H1 (cell line): ENCODE measurements around the gene PFKP. TPM values are rescaled to one million over a fixed set of nuclear protein-coding genes. Genes with fewer than 3 reads are reported as not detected.

Experiments used
- CTCF ChIA-PET: fragments of 300-600 bp; sonication (Branson Sonifier 250); formaldehyde crosslinking; loops from one replicate; lab custom pipeline; 2021; ENCODE audit not compliant: partially characterized antibody; lab: Charles Lee
- POLR2A ChIA-PET: fragments of 300-600 bp; sonication (Branson Sonifier 250); formaldehyde crosslinking; loops from one replicate; lab custom pipeline; 2021; ENCODE audit warnings: inconsistent platforms; ENCODE audit not compliant: partially characterized antibody; lab: Charles Lee
- DNase-seq, 2 experiments: peaks; one replicate each; pipeline versions ENCODE4 v3.0.0 to v3.0.0-alpha.2; 2010 to 2022; ENCODE audit warnings: low spot score in 2 of 2, low read depth in 1 of 2, mixed read lengths in 1 of 2
- FAIRE-seq: peaks from 2 replicates; lab custom pipeline; 2011; peaks lifted over from hg19 to GRCh38; lab: Jason Lieb, UNC
- H2AFZ ChIP-seq: 2 replicates; pipeline ENCODE4 v1.8.1; 2012; ENCODE audit warnings: low read length, inconsistent platforms
- H2AK5ac ChIP-seq: 2 replicates; pipeline ENCODE4 v1.6.1; 2013; ENCODE audit warnings: low read depth, low read length
- H2BK120ac ChIP-seq: replicated peaks from 2 replicates; pipeline ENCODE3; 2013; ENCODE audit warnings: low read depth, low read length, inconsistent platforms
- H2BK12ac ChIP-seq: 2 replicates; pipeline ENCODE4 v1.6.1; 2013; ENCODE audit warnings: low read depth, low read length
- H2BK15ac ChIP-seq: 2 replicates; pipeline ENCODE4 v1.6.1; 2013; ENCODE audit warnings: low read length
- H2BK20ac ChIP-seq: 2 replicates; pipeline ENCODE4 v1.6.1; 2013; ENCODE audit warnings: low read length
- H2BK5ac ChIP-seq: 2 replicates; pipeline ENCODE4 v1.6.1; 2013; ENCODE audit warnings: low read depth, low read length
- H3K14ac ChIP-seq: 2 replicates; pipeline ENCODE4 v1.6.1; 2013; ENCODE audit warnings: inconsistent platforms; ENCODE audit not compliant: insufficient read length
- H3K18ac ChIP-seq: 2 replicates; pipeline ENCODE4 v1.6.1; 2013; ENCODE audit warnings: low read length; ENCODE audit errors: extremely low read depth
- H3K23ac ChIP-seq: 2 replicates; pipeline ENCODE4 v1.6.1; 2013; ENCODE audit warnings: inconsistent platforms; ENCODE audit not compliant: insufficient read length
- H3K23me2 ChIP-seq: 2 replicates; pipeline ENCODE4 v1.6.1; 2013; ENCODE audit warnings: low read depth, low read length
- H3K27ac ChIP-seq: 2 replicates; pipeline ENCODE4 v1.6.1; 2011; ENCODE audit warnings: low read depth, low read length, inconsistent platforms
- H3K27me3 ChIP-seq, 4 experiments: replicated peaks in 1 of 4; 1 replicate in 1 of 4; 2 replicates in 3 of 4; pipeline versions ENCODE4 v1.6.1 to v1.8.1; 2011 to 2013; ENCODE audit warnings: low read length in 3 of 4, mild to moderate bottlenecking in 3 of 4, inconsistent platforms in 2 of 4, mixed read lengths in 2 of 4, moderate library complexity in 1 of 4; ENCODE audit not compliant: control insufficient read depth in 3 of 4, insufficient read depth in 3 of 4; ENCODE audit errors: extremely low read depth in 1 of 4
- H3K36me3 ChIP-seq, 4 experiments: 2 replicates each; pipeline versions ENCODE4 v1.6.1 to v1.8.1; 2011 to 2013; ENCODE audit warnings: mild to moderate bottlenecking in 4 of 4, low read length in 3 of 4, moderate library complexity in 2 of 4, control low read depth in 1 of 4, inconsistent platforms in 1 of 4; ENCODE audit not compliant: insufficient read depth in 4 of 4, control insufficient read depth in 2 of 4
- H3K4ac ChIP-seq: replicated peaks from 2 replicates; pipeline ENCODE3; 2013; ENCODE audit warnings: low read length, low read depth, mixed read lengths, inconsistent platforms; ENCODE audit not compliant: insufficient read length
- H3K4me1 ChIP-seq, 4 experiments: replicated peaks in 1 of 4; 1 replicate in 1 of 4; 2 replicates in 3 of 4; pipeline versions ENCODE4 v1.6.1 to v1.8.1; 2011 to 2013; ENCODE audit warnings: low read length in 3 of 4, inconsistent platforms in 2 of 4, mixed read lengths in 1 of 4; ENCODE audit not compliant: insufficient read depth in 4 of 4, control insufficient read depth in 3 of 4
- H3K4me2 ChIP-seq, 2 experiments: 2 replicates each; pipeline versions ENCODE4 v1.6.1 to v1.8.1; 2011 to 2013; ENCODE audit warnings: low read depth in 2 of 2, low read length in 2 of 2, control low read depth in 1 of 2, inconsistent platforms in 1 of 2, mild to moderate bottlenecking in 1 of 2; ENCODE audit not compliant: insufficient read depth in 1 of 2
- H3K4me3 ChIP-seq, 4 experiments: fragments of 200-600, 300-600 bp in 1 of 4; sonication (generic), shearing (Covaris generic), sonication (Bioruptor Twin) in 1 of 4; 2 replicates each; pipeline versions ENCODE4 v1.5.1 to v1.8.1; 2011 to 2016; ENCODE audit warnings: low read length in 4 of 4, low read depth in 3 of 4, control low read depth in 2 of 4, inconsistent platforms in 2 of 4, mild to moderate bottlenecking in 2 of 4, mixed read lengths in 1 of 4, moderate library complexity in 1 of 4; ENCODE audit not compliant: insufficient read depth in 2 of 4; ENCODE audit errors: extremely low read depth in 1 of 4
- H3K56ac ChIP-seq: replicated peaks from 2 replicates; pipeline ENCODE3; 2013; ENCODE audit warnings: low read depth, mild to moderate bottlenecking, mixed read lengths, low read length, inconsistent platforms; ENCODE audit not compliant: insufficient read length
- H3K79me1 ChIP-seq: 2 replicates; pipeline ENCODE4 v1.6.1; 2013; ENCODE audit warnings: low read depth, low read length, control low read depth
- H3K79me2 ChIP-seq, 2 experiments: 2 replicates each; pipeline versions ENCODE4 v1.6.1 to v1.8.1; 2012 to 2013; ENCODE audit warnings: low read length in 2 of 2, mild to moderate bottlenecking in 2 of 2, inconsistent platforms in 1 of 2; ENCODE audit not compliant: insufficient read depth in 2 of 2, control insufficient read depth in 1 of 2
- H3K9ac ChIP-seq, 4 experiments: replicated peaks in 1 of 4; 1 replicate in 1 of 4; 2 replicates in 3 of 4; pipeline versions ENCODE4 v1.6.1 to v1.8.1; 2011 to 2013; ENCODE audit warnings: low read depth in 3 of 4, low read length in 3 of 4, control low read depth in 2 of 4, mild to moderate bottlenecking in 2 of 4, moderate library complexity in 2 of 4, inconsistent platforms in 1 of 4; ENCODE audit errors: extremely low read depth in 1 of 4
- H3K9me3 ChIP-seq, 2 experiments: 2 replicates each; pipeline versions ENCODE4 v1.6.1 to v1.8.1; 2012 to 2013; ENCODE audit warnings: mild to moderate bottlenecking in 2 of 2, moderate library complexity in 2 of 2, control low read depth in 1 of 2, inconsistent platforms in 1 of 2, low read depth in 1 of 2, low read length in 1 of 2, mixed read lengths in 1 of 2; ENCODE audit not compliant: insufficient read depth in 2 of 2
- H4K20me1 ChIP-seq, 2 experiments: replicated peaks in 1 of 2; 2 replicates each; pipeline versions ENCODE3 to v1.8.1; 2011 to 2013; ENCODE audit warnings: inconsistent platforms in 2 of 2, low read length in 2 of 2, mild to moderate bottlenecking in 1 of 2; ENCODE audit not compliant: insufficient read depth in 2 of 2, control insufficient read depth in 1 of 2
- H4K5ac ChIP-seq: 2 replicates; pipeline ENCODE4 v1.6.1; 2013; ENCODE audit warnings: low read length, low read depth, mixed read lengths, inconsistent platforms; ENCODE audit not compliant: insufficient read length
- H4K8ac ChIP-seq: 2 replicates; pipeline ENCODE4 v1.8.0; 2013; ENCODE audit warnings: mild to moderate bottlenecking, moderate library complexity, low read length, inconsistent platforms; ENCODE audit not compliant: insufficient read depth; ENCODE audit errors: extremely low read depth
- H4K91ac ChIP-seq: replicated peaks from 2 replicates; pipeline ENCODE3; 2013; ENCODE audit warnings: low read length, mixed read lengths, inconsistent platforms; ENCODE audit not compliant: insufficient read length
- CTCF ChIP-seq, 3 experiments: IDR thresholded peaks; 1 replicate in 2 of 3; 2 replicates in 1 of 3; pipeline versions ENCODE4 v1.5.1 to v1.6.1; 2011; ENCODE audit warnings: low read length in 3 of 3, mild to moderate bottlenecking in 3 of 3, inconsistent platforms in 2 of 3, low read depth in 1 of 3, moderate library complexity in 1 of 3; ENCODE audit not compliant: insufficient read depth in 1 of 3; ENCODE audit errors: control extremely low read depth in 1 of 3
- KDM5A ChIP-seq: fragments of 200-600 bp; IDR thresholded peaks from 2 replicates; pipeline ENCODE4 v1.7.1; 2012; ENCODE audit warnings: mild to moderate bottlenecking, low read length, inconsistent platforms, mixed read lengths
- RXRA ChIP-seq: IDR thresholded peaks from 2 replicates; pipeline ENCODE4 v1.6.1; 2011; ENCODE audit warnings: low read depth, mild to moderate bottlenecking, low read length, moderate library complexity; ENCODE audit not compliant: insufficient read depth
- SIRT6 ChIP-seq: IDR thresholded peaks from one replicate; pipeline ENCODE4 v1.7.1; 2012; ENCODE audit warnings: low read length, inconsistent platforms
- USF2 ChIP-seq: IDR thresholded peaks from 2 replicates; pipeline ENCODE4 v1.6.1; 2011; ENCODE audit warnings: low read length, improper control_type of control experiment
- WGBS, 2 experiments: shearing (Covaris generic) in 1 of 2; methylation state at CpG; one replicate each; pipeline versions ENCODE4 v1.1.6 to v1.1.7; 2013 to 2015; ENCODE audit warnings: low lambda C conversion rate in 2 of 2, mixed read lengths in 2 of 2, inconsistent platforms in 1 of 2, low coverage in 1 of 2, missing lambda C conversion rate in 1 of 2; ENCODE audit not compliant: insufficient replicate concordance in 2 of 2, insufficient coverage in 1 of 2, insufficient read length in 1 of 2; ENCODE audit errors: extremely low coverage in 1 of 2, missing lambda C conversion rate in 1 of 2; 5-methylcytosine and 5-hydroxymethylcytosine counted together
- polyA plus RNA-seq, 7 experiments: library from polyadenylated mRNA; depleted of rRNA in 3 of 7; stranded (reverse) in 5 of 7; unstranded in 2 of 7; fragments of >200 nt in 5 of 7; fragments of 200-250 nt in 2 of 7; gene quantifications; 1 replicate in 5 of 7; 2 replicates in 1 of 7; 4 replicates in 1 of 7; pipeline versions ENCODE4 v1.2.1 to v1.2.3, GENCODE V29; 2011 to 2013; ENCODE audit warnings: missing spikeins in 2 of 7, mixed read lengths in 2 of 7
- total RNA-seq: library from RNA; stranded (reverse); fragmentation: NEBNext Ultra II Directional; extraction: Animal tissue kit (Norgen Biotek cat#: 25700); gene quantifications from 2 replicates; pipeline ENCODE4 v1.2.1, GENCODE V29; 2021

The PFKP gene
- total and polyA plus RNA-seq, 2 of the 8 experiments (the other 6 are each of a cell fraction or from before 2014, with no cell fraction given): 51.2 to 128 TPM

- H2BK120ac ChIP-seq: no peak overlapping the region
- DNase-seq (no peak), FAIRE-seq (no peak)
- TF ChIP-seq RXRA (no peak), SIRT6 (no peak), CTCF (IDR thresholded peaks at IDR 0.05; ENCODE audit: control extremely low read depth in 1 of 3, insufficient read depth in 1 of 3, low read depth in 1 of 3, low read length in 3 of 3) (no peak), USF2 (no peak), KDM5A (no peak)
Measured at GRCh38 chr10:3082290-3082689, 14.9 kb downstream of the PFKP start.

More at GRCh38 chr10:3082290-3082689, 14.9 kb downstream of the PFKP start:
- WGBS, 2 experiments: 98% methylated on average over 14 of the region's 15 CpGs; no CpG with 5 or more reads in 1 of the 2 experiments
- Histone ChIP-seq H3K56ac (no peak overlapping the region), H4K91ac (no peak overlapping the region), H4K20me1 (peaks cover 8 to 16% of the 10 kb centered on the region in 2 experiments), H3K23me2 (no peaks in the 10 kb centered on the region), H3K14ac (no peak overlapping the region), H3K18ac (no peak overlapping the region), H2BK5ac (no peak overlapping the region), H2BK12ac (no peak overlapping the region), H3K79me1 (peaks cover 3% of the 10 kb centered on the region), H2BK15ac (no peak overlapping the region), H3K9ac (no peak overlapping the region), H2AK5ac (no peak overlapping the region), H3K79me2 (peaks cover 4 to 79% of the 10 kb centered on the region in 2 experiments), H3K9me3 (no peaks in the 10 kb centered on the region), H3K4me2 (no peak overlapping the region), H3K23ac (no peak overlapping the region), H2AFZ (no peak overlapping the region), H4K8ac (no peak overlapping the region), H3K4ac (no peak overlapping the region), H3K27ac (no peak overlapping the region), H3K36me3 (peaks cover 0 to 19% (median 9%) of the 10 kb centered on the region in 4 experiments; a peak in 6 of 8 replicates), H3K27me3 (no peaks in the 10 kb centered on the region), H2BK20ac (no peak overlapping the region), H3K4me3 (no peak overlapping the region), H3K4me1 (peaks cover 10 to 20% (median 14%) of the 10 kb centered on the region in 4 experiments), H4K5ac (no peak overlapping the region)
- ChIA-PET POLR2A (no interaction called here), CTCF (interaction anchor here (1.9 kb wide), 1 partner anchor 9 kb away, joined by 4 read pairs; no protein-coding TSS in a partner anchor)
